NCI-H1436 treated with DMSO at 0.1 percent for 48 hours (cell line): ENCODE measurements around the gene BLID.

Source experiments
- DNase-seq: peaks from one replicate; lab custom pipeline; 2025; lab: John Stamatoyannopoulos, UW

BLID gene

GRCh38 chr11:122104341-122104740 lies 11.7 kb downstream of the BLID start:
- DNase-seq = no peak

GRCh38 chr11:122103726-122104125 lies 12.3 kb downstream of the BLID start:
- no peak for DNase-seq

- DNase-seq = no peak
Observed at GRCh38 chr11:122103321-122103720, 12.7 kb downstream of the BLID start.

DNA sequence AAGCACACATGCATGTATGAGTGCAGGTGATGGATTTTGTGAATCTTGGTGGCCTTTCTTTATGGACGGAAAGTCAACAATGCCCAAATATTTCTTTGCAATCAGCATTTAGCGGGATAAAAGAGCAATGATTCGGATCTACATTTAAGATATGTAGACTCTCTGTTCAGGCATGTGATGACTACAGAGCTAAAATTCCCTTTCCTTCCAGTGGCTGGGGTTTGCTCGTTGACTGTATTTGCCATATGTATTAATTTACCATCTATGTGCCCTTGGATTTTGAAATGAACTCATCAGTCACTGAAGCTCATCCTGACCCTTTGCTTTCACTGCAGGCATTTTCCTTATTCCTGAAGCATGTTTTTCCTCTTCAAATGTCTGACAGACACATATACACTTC lies 13.6 kb downstream of the BLID start:
- no peak for DNase-seq

DNA sequence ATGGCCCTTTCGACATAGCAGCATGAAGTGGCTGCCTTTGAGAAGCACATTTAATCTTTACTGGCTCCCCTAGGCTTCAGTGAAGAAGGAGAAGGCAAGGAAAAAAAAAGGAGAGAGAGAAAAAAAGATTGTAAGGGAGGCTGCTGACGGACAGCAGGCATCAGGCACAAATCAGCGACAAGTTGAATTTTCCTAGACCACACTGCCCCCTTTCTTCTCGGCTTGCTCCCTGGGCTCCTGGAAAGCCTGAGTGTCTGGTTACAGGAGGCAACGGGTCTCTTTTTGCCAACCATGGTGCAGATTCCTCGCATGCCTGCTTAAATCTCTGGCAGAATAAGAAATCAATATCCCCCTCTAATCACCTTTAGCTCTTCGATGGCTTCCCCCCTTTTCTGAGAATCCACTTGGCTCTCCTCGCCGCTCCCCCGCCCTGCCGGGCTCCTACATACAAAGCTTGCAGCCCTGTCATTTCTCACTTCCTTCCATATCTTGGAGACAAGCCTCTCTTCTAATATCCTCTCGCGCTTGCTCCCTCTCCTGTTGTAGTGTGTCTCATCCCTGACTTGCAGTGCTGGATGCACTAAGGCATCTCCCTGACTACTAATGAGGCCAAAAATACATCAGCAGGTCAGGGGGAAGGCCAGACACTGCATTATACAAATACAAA lies 14.3 kb downstream of the BLID start:
- DNase-seq = no peak

DNA sequence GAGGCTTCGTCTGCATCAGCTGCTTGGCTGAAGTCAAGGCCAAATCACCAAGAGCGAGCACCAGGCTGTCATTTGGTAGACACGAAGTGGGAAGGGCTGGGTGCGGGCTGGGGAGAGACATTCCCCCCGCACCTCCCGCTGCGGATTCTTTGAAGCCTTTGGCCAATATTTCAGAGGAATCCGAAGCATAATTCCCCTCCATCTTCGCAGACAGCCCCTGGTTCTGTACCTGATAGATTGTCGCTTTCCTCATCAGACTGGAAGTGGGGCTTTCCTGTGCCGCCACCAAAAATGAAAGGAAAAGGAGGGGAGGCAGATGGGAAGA lies 15.3 kb downstream of the BLID start:
- no peak for DNase-seq

GRCh38 chr11:122100037-122100755 lies 15.8 kb downstream of the BLID start:
- no peak for DNase-seq

DNA sequence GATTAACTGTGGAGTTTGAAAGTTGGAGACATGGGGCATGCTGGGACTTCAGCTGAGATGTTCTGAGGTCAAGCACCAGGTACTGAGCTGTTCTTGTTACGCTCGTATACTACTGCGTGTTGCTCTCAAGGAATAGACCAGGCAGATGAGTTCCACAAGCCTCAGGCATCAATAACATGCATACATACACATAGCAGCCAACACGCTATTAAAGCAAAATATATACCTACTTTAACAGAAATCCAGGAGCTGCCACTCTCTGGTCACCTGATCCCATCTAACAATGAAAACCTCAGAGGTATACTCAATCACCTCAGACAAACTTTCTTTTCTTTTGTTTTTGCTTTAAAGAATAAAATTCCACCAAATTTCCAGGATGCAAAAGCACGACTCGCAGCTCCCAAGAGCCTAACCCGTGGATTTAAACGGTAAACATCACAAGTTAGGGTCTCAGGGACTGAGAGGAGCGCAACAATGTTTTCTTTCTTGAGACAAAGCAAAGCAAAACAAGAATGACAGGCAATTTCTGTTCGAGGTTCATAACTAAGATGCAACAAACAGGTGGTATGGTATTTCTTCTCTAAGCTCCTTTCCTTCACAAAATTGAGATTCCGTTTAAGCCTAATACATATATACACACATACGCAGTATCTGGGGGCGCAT lies 16.5 kb downstream of the BLID start:
- no peak for DNase-seq

- DNase-seq = no peak
Observed at GRCh38 chr11:122098261-122098980, 17.6 kb downstream of the BLID start.

DNA sequence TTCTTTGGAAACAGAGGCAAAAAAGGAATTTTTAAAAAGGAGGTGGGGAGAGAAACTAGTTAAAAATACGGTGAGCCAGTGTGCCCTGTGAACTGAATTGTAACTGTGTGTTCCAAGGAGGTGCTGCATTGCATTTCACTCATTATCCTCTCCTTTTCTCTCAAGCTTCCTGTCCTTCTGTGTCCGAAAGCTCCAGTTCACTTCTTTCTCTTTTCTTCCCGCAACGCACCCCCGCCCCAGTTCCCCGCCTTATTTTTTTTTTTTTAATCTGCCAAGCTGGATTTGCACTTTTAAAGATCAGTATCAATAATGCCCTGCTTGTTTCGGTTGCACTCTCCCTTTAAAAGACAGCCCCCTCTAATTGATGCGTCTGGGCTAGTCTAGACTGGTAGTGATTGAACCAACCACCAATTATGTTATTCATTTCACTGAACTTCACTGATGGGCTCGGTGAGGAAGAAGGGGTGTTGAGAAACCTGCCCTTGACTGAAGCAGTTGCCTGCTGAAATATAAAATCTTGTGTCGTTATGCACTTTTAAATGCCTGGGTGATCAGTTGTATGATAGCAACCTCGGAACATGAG lies 18.5 kb downstream of the BLID start:
- no peak for DNase-seq

- no peak for DNase-seq
Observed at GRCh38 chr11:122096272-122097112, 19.5 kb downstream of the BLID start.

GRCh38 chr11:122095681-122096262 lies 20.2 kb downstream of the BLID start:
- no peak for DNase-seq

DNA sequence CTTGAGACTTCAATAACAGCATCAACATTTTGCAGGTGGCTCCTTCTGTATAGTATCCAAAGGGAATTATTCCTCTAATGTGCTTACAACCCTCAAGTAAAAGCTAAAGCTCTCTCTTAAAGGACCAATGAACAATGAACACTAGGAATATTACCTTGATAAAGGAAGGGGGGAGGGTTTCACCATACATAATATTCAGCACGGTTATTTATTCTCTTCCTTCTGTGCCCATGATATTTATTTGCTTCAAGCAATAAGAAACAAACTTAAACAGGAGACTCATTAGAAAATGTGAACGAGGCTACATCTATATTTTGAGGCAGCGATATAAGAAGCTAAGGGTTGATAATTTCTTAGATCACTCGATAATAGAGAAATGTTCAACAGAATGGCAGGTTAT lies 21.2 kb downstream of the BLID start:
- no peak for DNase-seq

- no peak for DNase-seq
Observed at GRCh38 chr11:122093731-122094275, 22.2 kb downstream of the BLID start.

DNA sequence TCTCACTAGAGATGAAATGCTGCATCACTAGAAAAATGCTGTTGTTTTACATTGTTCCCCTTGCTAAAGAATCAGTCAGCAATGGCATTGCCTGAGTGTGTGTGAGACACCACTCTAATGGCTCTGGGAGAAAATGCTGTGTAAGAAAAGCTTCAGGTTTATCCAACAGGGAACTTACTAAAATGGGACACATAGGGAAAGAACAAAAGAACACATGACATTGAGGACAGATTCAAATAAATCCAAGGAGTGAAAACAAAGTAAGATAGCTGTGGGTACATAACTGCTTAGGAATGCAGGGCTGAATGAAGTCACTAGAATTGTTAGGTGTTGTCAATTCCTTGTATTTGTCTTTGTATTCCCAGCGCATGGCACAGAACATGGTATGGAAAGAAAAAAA lies 24.2 kb downstream of the BLID start:
- DNase-seq = no peak

GRCh38 chr11:122089111-122089510 lies 26.9 kb downstream of the BLID start:
- no peak for DNase-seq

GRCh38 chr11:122085712-122086111 lies 30.3 kb downstream of the BLID start:
- DNase-seq = no peak

DNA sequence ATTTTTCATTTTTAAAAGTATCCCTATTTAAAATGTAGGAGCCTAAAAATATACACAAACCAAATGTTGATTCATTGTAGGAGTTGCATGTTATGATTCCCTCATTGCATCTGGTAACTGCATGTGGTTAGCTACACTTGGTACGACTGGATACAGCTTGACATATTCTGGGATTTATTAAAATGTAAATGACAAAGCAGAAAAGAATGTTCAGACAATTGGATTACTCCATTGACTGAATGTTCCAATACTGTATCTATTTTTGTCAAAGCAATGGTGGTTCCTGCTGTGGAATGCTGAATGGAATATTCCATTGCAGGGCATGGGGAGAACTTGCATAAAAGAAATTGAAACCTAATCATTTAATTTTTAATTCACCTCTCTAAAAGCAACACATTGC lies 30.8 kb downstream of the BLID start:
- DNase-seq = no peak

DNA sequence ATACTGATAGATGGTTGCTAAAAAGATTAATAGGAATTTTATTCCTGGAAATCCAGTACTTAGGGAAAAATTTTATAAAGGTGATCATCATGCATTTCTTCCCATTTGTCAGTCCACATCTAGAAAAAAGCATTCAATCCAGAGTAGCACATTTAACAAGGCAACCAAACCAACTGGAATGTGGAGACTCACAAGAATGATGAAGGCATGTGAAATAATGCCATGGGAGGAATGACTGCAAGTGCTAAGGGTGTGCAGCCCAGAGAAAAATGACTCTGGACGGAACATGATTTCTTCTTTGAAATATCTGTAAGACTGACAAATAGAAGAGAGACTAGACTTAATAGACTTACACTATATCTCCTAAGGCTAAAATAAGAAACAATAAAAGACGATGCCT lies 33.8 kb downstream of the BLID start:
- DNase-seq = no peak

DNA sequence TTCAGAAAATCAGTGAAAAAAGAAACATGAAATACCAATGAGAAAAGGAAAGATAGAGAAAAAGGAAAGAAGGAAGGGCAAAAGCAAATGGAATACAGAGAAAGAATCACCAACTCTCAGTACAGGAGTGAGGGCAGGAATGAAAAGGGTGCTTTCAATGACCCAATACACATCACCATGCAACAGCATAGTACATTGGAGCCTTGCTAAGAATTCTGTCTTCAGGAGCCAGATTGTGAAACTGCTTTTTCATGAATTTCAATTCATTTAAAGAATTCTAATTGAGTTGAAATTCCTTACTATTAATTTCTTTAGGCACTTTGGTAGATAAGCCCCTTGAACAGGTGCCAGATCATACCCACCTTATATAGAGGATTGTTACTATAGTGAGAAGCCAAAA lies 34.9 kb downstream of the BLID start:
- DNase-seq = no peak

DNA sequence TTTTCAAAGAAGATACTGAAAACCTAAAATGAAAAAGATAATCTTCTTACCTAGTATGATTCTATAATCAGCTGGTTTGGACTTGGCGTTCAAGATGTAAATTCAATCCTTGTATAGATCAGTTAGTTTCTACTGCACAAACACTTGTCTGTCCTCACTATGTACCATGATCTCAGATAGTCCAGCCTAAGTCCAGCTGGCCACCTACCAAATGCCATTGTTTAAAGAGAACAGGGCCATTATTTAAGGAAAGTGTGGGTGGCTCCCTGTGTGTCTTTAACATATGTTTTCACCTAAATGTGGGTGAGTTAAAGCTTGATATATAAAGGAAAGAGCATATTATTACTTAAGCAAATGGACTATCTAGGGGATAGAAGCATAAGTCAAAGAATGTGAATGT lies 38.6 kb downstream of the BLID start:
- no peak for DNase-seq
